Measurements from ENCODE around the gene FAM222A. TPM values are rescaled to one million over a fixed set of nuclear protein-coding genes. Genes with fewer than 3 reads are reported as not detected.

The FAM222A gene
- 7.8 TPM for total RNA-seq
- long read RNA-seq, transcript FAM222A-202 (3 exons, 3,294 nt): major isoform, 16 of 27 reads
- long read RNA-seq, partial matches to known transcripts: 11 of 27 reads
- long read RNA-seq, other reads (novel, unspliced or antisense): 0 of 27 reads

DNA sequence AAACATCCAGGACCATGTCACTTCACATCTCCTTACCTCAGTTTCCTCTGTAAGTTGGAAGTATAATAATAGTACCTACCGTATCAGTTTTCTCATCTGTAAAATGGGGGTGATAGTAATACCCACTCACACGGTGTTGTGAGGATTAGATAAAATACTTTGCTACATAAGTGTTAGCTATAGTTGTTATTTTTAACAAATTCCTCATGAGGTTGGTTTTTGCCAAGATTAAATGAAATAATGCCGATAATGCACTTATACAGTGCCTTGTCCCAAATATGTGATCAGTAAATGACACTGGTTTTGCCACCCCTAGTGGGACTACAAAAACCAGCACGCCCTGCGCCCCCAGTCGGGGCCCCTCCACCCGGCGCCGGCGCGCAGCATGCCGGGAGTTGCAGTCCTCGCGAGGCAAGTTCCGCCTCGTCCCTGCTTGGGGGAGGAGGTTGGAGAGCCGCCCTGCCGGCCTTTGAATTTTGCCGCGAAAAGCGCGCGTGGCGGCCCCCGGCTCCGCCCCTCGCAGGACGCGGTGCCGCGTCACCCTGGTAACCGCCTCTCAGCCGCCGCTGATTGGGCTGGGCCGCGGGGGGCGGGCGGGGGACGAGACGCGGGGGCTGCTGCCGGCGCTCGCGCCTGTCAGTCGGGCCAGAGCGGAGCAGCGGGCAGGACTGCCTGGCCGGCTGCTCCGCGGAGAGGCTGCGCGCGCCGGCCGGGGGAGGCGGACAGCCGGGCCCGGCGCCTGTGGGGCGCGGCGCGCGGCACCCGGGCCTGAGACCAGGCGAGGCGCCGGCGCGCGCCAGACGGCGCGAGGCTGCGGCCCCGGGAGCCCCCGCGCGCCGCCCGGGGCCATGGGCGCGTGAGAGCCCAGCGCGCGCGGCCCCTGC is at the start of gene FAM222A:
Gene FAM222A, plus strand, starts transcription at position 639 of the 884 bp plus-strand sequence. CDS start 30,322 bp downstream, outside the sequence.
- peak; percentile 98 for DNase-seq (ENCODE audit: low spot score)
- intact Hi-C loops (cut with DNase I): loop anchor here (2.0 to 5.0 kb wide), 2 partner anchors 63 to 116 kb away; no protein-coding TSS in a partner anchor

- intact Hi-C loops (cut with DNase I): no loop called here
- no peak for DNase-seq (ENCODE audit: low spot score)
Observed at GRCh38 chr12:109664402-109664801, 49.2 kb upstream of the FAM222A start.

GRCh38 chr12:109666068-109666467 is 47.6 kb upstream of the FAM222A start:
- intact Hi-C loops (cut with DNase I): no loop called here
- DNase-seq (ENCODE audit: low spot score): no peak

DNA sequence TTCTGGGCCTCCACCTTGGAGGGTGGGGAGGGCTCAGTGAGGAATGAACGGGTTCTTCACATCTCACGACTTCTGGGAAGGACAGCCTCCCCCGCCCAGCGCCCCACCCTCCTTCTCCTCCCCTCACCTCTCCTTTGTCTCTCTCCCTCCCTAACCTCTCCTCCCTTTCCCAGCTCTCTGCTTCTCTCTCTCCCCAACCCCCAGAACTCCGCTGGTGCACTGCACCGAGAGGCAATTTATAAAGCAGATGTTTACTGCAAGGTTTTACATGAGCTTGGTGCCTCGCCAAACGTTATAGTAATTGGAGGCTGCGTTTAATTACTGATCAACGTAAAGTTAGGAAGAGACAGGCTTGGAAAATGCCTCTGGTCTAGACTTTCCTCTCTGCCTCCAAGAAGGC is 42.9 kb upstream of the FAM222A start:
- intact Hi-C loops (cut with DNase I): no loop called here
- DNase-seq (ENCODE audit: low spot score): no peak

DNA sequence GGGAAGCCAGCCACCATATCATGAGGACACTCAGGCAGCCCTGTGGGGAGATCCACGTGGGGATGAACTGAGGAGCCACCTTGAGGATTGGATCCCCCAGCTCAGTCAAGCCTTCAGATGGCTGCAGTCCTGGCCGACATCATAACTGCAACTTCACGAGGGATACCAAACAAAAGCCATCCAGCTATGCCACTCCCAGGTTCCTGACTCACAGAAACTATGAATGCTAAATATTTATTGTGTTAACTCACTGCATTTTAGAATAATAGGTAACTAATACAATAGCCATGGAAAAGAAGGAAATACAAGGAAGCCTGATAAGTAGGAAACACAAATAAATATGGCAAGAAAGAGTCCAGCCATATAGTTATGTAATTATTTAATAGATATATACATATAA is 42.1 kb upstream of the FAM222A start:
- intact Hi-C loops (cut with DNase I): no loop called here
- DNase-seq (ENCODE audit: low spot score): no peak

- DNase-seq (ENCODE audit: low spot score): no peak
- intact Hi-C loops (cut with DNase I): no loop called here
Observed at GRCh38 chr12:109673379-109673778, 40.2 kb upstream of the FAM222A start.

DNA sequence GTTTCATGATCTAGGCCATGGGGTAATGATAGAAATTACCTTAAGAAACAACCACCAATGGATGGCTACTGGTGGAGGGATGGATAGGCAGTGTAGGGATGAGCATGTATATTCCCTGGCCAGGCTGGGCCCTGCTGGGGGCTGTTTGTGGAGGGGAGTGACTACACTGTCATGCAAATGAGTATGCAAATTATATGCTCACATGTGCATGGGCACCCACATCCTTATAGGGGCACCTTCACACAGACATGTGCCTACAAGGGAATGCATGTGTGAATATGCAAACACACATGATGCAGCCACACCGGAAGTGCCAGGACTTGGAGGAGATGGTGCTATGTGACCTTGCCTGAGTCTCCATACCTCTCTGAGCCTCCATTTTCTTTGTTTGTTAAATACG is 39.7 kb upstream of the FAM222A start:
- intact Hi-C loops (cut with DNase I): no loop called here
- no peak for DNase-seq (ENCODE audit: low spot score)

DNA sequence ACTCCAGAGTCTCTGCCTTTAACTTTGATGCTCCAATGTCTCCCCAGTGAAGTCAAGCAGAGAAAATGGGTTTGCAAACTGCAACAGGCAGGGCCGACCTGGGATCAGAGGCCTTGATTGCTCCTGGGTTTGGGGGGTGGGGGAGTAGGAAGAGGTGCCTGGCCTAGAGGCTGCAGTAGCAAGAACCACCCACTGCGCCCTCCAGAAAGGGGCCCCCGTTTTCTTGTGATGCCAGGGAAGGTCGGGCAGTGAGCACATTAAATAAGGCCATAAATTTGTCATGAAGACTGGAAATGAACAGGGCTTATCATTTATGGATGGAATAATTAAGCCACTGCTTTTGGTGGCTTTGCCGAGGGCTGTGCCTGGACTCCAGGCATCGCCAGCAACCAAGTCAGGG is 38.2 kb upstream of the FAM222A start:
- no peak for DNase-seq (ENCODE audit: low spot score)
- intact Hi-C loops (cut with DNase I): no loop called here

DNA sequence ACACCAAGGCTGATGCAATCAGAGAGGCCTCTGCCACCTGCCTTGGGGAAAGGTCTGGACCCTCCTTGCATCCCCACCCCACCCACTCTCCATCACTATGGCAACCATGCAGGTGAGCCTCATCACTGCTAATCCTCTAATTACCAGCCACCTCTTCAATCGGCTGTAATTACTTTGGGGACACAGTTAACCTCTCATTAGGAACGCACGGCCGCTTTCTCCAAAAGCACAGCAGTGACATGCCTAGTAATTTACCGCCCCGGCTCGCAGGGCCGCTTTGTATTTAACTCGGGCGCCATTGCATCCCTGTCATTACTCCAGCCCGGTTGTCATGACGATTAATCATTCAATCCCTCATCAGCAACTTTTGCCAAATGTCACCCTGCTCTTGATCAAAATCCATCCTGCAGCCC is 36.3 kb upstream of the FAM222A start:
- intact Hi-C loops (cut with DNase I): no loop called here
- no peak for DNase-seq (ENCODE audit: low spot score)

- no peak for DNase-seq (ENCODE audit: low spot score)
- intact Hi-C loops (cut with DNase I): no loop called here
Observed at GRCh38 chr12:109678719-109679118, 34.9 kb upstream of the FAM222A start.

- intact Hi-C loops (cut with DNase I): no loop called here
- DNase-seq (ENCODE audit: low spot score): no peak
Observed at GRCh38 chr12:109679501-109680263, 33.9 kb upstream of the FAM222A start.

GRCh38 chr12:109680264-109681005 is 33.2 kb upstream of the FAM222A start:
- intact Hi-C loops (cut with DNase I): no loop called here
- no peak for DNase-seq (ENCODE audit: low spot score)

- intact Hi-C loops (cut with DNase I): no loop called here
- no peak for DNase-seq (ENCODE audit: low spot score)
Observed at GRCh38 chr12:109681986-109682707, 31.5 kb upstream of the FAM222A start.

DNA sequence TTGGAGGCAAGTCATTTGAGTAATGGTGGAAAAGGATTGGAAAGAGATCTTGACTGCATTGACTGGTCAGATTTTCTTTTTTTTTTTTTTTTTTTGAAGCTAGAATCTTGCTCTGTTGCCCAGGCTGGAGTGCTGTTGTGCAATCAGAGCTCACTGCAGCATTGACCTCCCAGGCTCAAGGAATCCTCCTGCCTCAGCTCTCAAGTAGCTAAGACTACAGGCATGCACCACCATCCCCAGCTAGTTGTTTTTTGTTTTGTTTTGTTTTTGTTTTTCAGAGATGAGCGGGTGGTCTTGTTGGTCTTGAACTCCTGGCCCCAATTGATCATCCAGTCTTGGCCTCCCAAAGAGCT is 30.9 kb upstream of the FAM222A start:
- intact Hi-C loops (cut with DNase I): no loop called here

DNA sequence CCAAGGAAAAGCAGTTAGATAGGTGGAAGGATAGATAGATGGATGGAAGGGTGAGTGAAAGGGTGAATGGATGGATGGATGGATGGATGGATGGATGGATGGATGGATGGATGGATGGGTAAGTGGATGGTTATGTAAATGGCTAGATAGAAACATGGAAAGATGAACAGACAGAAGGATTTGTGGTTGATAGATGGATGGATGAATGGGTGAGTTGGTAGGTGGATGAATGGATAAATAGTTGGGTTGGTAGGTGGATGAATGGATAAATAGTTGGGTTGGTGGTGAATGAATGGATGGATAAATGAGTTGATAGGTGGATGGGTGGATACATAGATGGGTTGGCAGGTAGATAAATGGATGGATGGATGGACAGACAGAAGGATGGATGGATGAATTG is 30.3 kb upstream of the FAM222A start:
- DNase-seq (ENCODE audit: low spot score): no peak
- intact Hi-C loops (cut with DNase I): no loop called here

More for the DNA sequence above, 30.9 kb upstream of the FAM222A start:
- no peak for DNase-seq (ENCODE audit: low spot score)

- intact Hi-C loops (cut with DNase I): no loop called here
- DNase-seq (ENCODE audit: low spot score): no peak
Observed at GRCh38 chr12:109685574-109686447, 27.8 kb upstream of the FAM222A start.

- intact Hi-C loops (cut with DNase I): no loop called here
- no peak for DNase-seq (ENCODE audit: low spot score)
Observed at GRCh38 chr12:109686523-109686922, 27.1 kb upstream of the FAM222A start.

GRCh38 chr12:109687250-109687649 is 26.4 kb upstream of the FAM222A start:
- intact Hi-C loops (cut with DNase I): no loop called here
- no peak for DNase-seq (ENCODE audit: low spot score)
